B cell (primary cell): ENCODE data around the gene SLC27A5. TPM values are rescaled to one million over a fixed set of nuclear protein-coding genes. Genes with fewer than 3 reads are reported as not detected.

Experiments
- ATAC-seq: fragments of 200-7000 bp; cut with Tn5 transposase; one replicate; pipeline ENCODE4 v1.10.0; 2021; ENCODE audit warnings: low read depth, mild to moderate bottlenecking, moderate number of reproducible peaks, moderate library complexity
- CTCF ChIA-PET: fragments of 350-600 bp; sonication (Branson Sonifier 250); formaldehyde crosslinking; loops from one replicate; lab custom pipeline; 2021; ENCODE audit warnings: antibody characterized with exemption, inconsistent platforms; lab: Charles Lee
- POLR2A ChIA-PET: fragments of 350-600 bp; sonication (Branson Sonifier 250); formaldehyde crosslinking; loops from one replicate; lab custom pipeline; 2021; ENCODE audit warnings: antibody characterized with exemption; lab: Charles Lee
- DNase-seq: peaks from one replicate; pipeline ENCODE4 v3.0.0; 2013
- H2AFZ ChIP-seq: 2 replicates; pipeline ENCODE4 v1.6.1; 2012; ENCODE audit warnings: mild to moderate bottlenecking, low read depth, low read length; ENCODE audit not compliant: insufficient read depth, poor library complexity, severe bottlenecking
- H3K27ac ChIP-seq, 2 donors: 1 replicate in 1 of 2; 2 replicates in 1 of 2; pipeline ENCODE4 v1.5.1; 2012 to 2013; ENCODE audit warnings: low read length in 2 of 2, mild to moderate bottlenecking in 2 of 2, moderate library complexity in 1 of 2
- H3K27me3 ChIP-seq, 4 experiments: fragments of 200-600 bp in 1 of 4; sonication (generic) in 1 of 4; replicated peaks in 1 of 4; 1 replicate in 2 of 4; 2 replicates in 2 of 4; pipeline versions ENCODE4 v1.6.1 to v1.7.0; 2013 to 2016; ENCODE audit warnings: low read length in 3 of 4, mild to moderate bottlenecking in 2 of 4, mixed read lengths in 1 of 4, moderate library complexity in 1 of 4; ENCODE audit not compliant: insufficient read depth in 4 of 4, control insufficient read depth in 3 of 4; ENCODE audit errors: control extremely low read depth in 1 of 4
- H3K36me3 ChIP-seq, 2 experiments: replicated peaks in 1 of 2; 1 replicate in 1 of 2; 2 replicates in 1 of 2; pipeline versions ENCODE4 v1.6.1 to v1.7.1; 2013; ENCODE audit warnings: low read length in 1 of 2; ENCODE audit not compliant: insufficient read depth in 2 of 2, control insufficient read depth in 1 of 2; ENCODE audit errors: control extremely low read depth in 1 of 2, extremely low read depth in 1 of 2
- H3K4me1 ChIP-seq, 2 donors: fragments of 200-600 bp in 1 of 2; sonication (generic) in 1 of 2; 1 replicate in 1 of 2; 2 replicates in 1 of 2; pipeline versions ENCODE4 v1.5.1 to v1.6.1; 2013 to 2017; ENCODE audit warnings: low read length in 2 of 2; ENCODE audit not compliant: control insufficient read depth in 2 of 2, insufficient read depth in 2 of 2
- H3K4me2 ChIP-seq: replicated peaks from 2 replicates; pipeline ENCODE3; 2012; ENCODE audit warnings: mild to moderate bottlenecking, low read depth, low read length; ENCODE audit not compliant: poor library complexity, severe bottlenecking
- H3K4me3 ChIP-seq, 5 experiments: fragments of 200-600 bp in 1 of 5; sonication (generic) in 1 of 5; 1 replicate in 3 of 5; 2 replicates in 2 of 5; pipeline versions ENCODE4 v1.5.1 to v1.7.0; 2011 to 2016; ENCODE audit warnings: low read length in 4 of 5, mild to moderate bottlenecking in 4 of 5, low read depth in 2 of 5, control low read depth in 1 of 5, moderate library complexity in 1 of 5; ENCODE audit not compliant: insufficient read depth in 1 of 5; ENCODE audit errors: control extremely low read depth in 1 of 5, extremely low read depth in 1 of 5
- H3K79me2 ChIP-seq: fragments of 200-600 bp; sonication (generic); one replicate; pipeline ENCODE4 v1.6.0; 2016; ENCODE audit warnings: low read length; ENCODE audit not compliant: control insufficient read depth, insufficient read depth
- H3K9ac ChIP-seq: fragments of 200-600 bp; sonication (generic); 2 replicates; pipeline ENCODE4 v1.6.1; 2017; ENCODE audit warnings: mild to moderate bottlenecking, low read length, moderate library complexity
- H3K9me3 ChIP-seq, 3 donors: one replicate each; pipeline versions ENCODE4 v1.6.1 to v1.7.1; 2013; ENCODE audit warnings: low read length in 2 of 3; ENCODE audit not compliant: control insufficient read depth in 2 of 3, insufficient read depth in 1 of 3; ENCODE audit errors: control extremely low read depth in 1 of 3
- H4K20me1 ChIP-seq: 2 replicates; pipeline ENCODE4 v1.6.0; 2012; ENCODE audit warnings: mild to moderate bottlenecking, low read length; ENCODE audit not compliant: insufficient read depth, control insufficient read depth, poor library complexity, severe bottlenecking
- H3K27ac Mint-ChIP-seq: one replicate; pipeline ENCODE4 v1.8.0; 2021; ENCODE audit warnings: mixed read lengths
- H3K27me3 Mint-ChIP-seq: one replicate; pipeline ENCODE4 v1.8.0; 2021; ENCODE audit warnings: mixed read lengths
- H3K4me1 Mint-ChIP-seq: one replicate; pipeline ENCODE4 v1.8.0; 2021; ENCODE audit warnings: mixed read lengths
- H3K4me3 Mint-ChIP-seq: one replicate; pipeline ENCODE4 v1.8.0; 2021; ENCODE audit warnings: mixed read lengths
- H3K9me3 Mint-ChIP-seq: one replicate; pipeline ENCODE4 v1.8.0; 2022; ENCODE audit warnings: mixed read lengths; ENCODE audit not compliant: insufficient read depth
- EZH2 ChIP-seq: IDR thresholded peaks from 2 replicates; pipeline ENCODE4 v1.6.1; 2012; ENCODE audit warnings: borderline replicate concordance, low read depth, mild to moderate bottlenecking, moderate library complexity, low read length; ENCODE audit not compliant: insufficient read depth, poor library complexity, severe bottlenecking
- WGBS: methylation state at CpG from one replicate; pipeline ENCODE4 v1.1.5; 2013; ENCODE audit warnings: missing lambda C conversion rate; ENCODE audit not compliant: insufficient coverage; 5-methylcytosine and 5-hydroxymethylcytosine counted together
- intact Hi-C: fragments of 100-400 bp; cut with micrococcal nuclease; formaldehyde crosslinking; loops from one replicate; pipeline ENCODE4 v1.10.0; 2022
- polyA plus RNA-seq: library from polyadenylated mRNA; depleted of rRNA; stranded (reverse); fragments of >200 nt; gene quantifications from 2 replicates; pipeline ENCODE4 v1.2.3, GENCODE V29; 2012
- total RNA-seq, 2 donors: library from RNA; stranded (reverse); fragments of 120-200 nt in 1 of 2; gene quantifications; 1 replicate in 1 of 2; 2 replicates in 1 of 2; pipeline versions ENCODE4 v1.2.3 to v1.2.4, GENCODE V29; 2013 to 2022
- TF ChIP-seq, protein P1 (sequence below): fragments of 200-600 bp; IDR thresholded peaks from one replicate; pipeline ENCODE4 v1.8.0; 2022; ENCODE audit warnings: antibody characterized with exemption, mild to moderate bottlenecking

Gene SLC27A5
- total and polyA plus RNA-seq, 2 donors (not counting 1 experiment from before 2014, with no cell fraction given) = 8.9 to 11.8 TPM

DNA sequence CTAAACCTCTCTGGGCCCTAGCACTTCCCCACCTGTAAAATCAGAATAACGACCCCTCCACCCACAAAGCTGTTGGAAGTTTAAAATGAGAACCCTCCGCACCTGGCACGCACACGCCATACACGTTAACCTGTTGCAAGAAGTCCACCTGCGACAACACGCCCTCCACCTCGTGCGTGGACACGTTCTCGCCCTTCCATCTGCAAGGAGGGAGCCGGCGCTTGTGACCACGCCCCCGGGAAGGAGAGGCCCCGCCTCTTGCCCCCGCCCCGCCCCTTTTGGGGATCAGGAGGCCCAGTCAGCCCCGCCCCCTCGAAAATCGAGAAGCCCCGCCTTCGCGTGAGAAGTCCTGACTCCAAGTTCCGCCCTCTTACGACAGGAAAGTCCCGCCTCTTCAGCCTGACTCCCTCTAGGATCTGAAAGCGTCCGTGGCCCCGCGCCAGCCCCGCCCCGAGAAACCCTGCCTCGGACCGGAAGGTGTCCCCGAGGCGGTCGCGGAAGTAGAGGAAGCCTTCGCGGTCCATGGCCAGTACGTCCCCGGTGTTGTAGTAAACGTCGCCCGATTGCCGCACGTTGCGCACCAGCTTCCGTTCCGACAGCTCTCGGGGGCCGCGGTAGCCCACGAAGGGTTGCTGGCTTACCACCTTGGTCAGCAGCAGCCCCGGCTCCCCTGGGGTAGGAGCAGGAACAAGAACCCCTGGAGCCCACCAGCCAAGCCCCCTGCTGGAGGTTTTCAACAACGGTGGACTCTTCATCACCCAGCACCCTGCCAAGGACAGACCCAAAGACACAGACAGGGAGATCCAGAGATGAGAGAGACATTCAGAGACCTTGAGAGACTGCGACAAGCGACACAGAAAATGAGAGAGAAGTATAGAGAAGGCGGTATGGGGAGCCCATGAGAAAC is 12.5 kb downstream of the SLC27A5 start:
- Histone ChIP-seq H3K36me3 (no peaks in the 10 kb centered on the region), H3K27ac (peak overlapping the region; percentile 74 to 85), H3K9ac (peak overlapping the region; percentile 66), H3K4me2 (peak overlapping the region; percentile 94), H3K9me3 (peaks cover 0 to 39% (median 0%) of the 10 kb centered on the region in 3 donors), H3K79me2 (no peaks in the 10 kb centered on the region), H4K20me1 (no peaks in the 10 kb centered on the region), H3K27me3 (no peaks in the 10 kb centered on the region), H3K4me3 (peak overlapping the region; percentile 55 to 81 (median 69)), H3K4me1 (peaks cover 9 to 20% of the 10 kb centered on the region in 2 donors), H2AFZ (peak overlapping the region; percentile 87)
- peak; percentile 89 for ATAC-seq
- no peak for TF ChIP-seq EZH2
- TF ChIP-seq, protein P1, sequence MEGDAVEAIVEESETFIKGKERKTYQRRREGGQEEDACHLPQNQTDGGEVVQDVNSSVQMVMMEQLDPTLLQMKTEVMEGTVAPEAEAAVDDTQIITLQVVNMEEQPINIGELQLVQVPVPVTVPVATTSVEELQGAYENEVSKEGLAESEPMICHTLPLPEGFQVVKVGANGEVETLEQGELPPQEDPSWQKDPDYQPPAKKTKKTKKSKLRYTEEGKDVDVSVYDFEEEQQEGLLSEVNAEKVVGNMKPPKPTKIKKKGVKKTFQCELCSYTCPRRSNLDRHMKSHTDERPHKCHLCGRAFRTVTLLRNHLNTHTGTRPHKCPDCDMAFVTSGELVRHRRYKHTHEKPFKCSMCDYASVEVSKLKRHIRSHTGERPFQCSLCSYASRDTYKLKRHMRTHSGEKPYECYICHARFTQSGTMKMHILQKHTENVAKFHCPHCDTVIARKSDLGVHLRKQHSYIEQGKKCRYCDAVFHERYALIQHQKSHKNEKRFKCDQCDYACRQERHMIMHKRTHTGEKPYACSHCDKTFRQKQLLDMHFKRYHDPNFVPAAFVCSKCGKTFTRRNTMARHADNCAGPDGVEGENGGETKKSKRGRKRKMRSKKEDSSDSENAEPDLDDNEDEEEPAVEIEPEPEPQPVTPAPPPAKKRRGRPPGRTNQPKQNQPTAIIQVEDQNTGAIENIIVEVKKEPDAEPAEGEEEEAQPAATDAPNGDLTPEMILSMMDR = peak; percentile 45
- H3K4me1 Mint-ChIP-seq = peaks cover 19% of the 10 kb centered on the region
- intact Hi-C loops = loop anchor here (1.0 kb wide), 8 partner anchors 15 to 137 kb away; partner anchors contain the start of genes MZF1, TRIM28, ZBTB45 and ZNF132
- ChIA-PET POLR2A (interaction anchor here (0.6 to 1.6 kb wide), 3 partner anchors 20 to 137 kb away, joined by 5 read pairs; partner anchors contain the start of genes ZBTB45 and ZNF497), CTCF (interaction anchor here (3.4 kb wide), 1 partner anchor 20 kb away, joined by 19 read pairs; the partner anchor contains the start of gene ZBTB45)
- peak overlapping the region; percentile 91 for H3K4me3 Mint-ChIP-seq
- DNase-seq = peak; percentile 96
- no peaks in the 10 kb centered on the region for H3K27me3 Mint-ChIP-seq
- 4% methylated on average over 56 of the region's 60 CpGs for WGBS
- peak overlapping the region; percentile 93 for H3K27ac Mint-ChIP-seq
- H3K9me3 Mint-ChIP-seq = peaks cover 2% of the 10 kb centered on the region
